ENCODE measurements around the gene SPOCK1.

Gene SPOCK1

DNA sequence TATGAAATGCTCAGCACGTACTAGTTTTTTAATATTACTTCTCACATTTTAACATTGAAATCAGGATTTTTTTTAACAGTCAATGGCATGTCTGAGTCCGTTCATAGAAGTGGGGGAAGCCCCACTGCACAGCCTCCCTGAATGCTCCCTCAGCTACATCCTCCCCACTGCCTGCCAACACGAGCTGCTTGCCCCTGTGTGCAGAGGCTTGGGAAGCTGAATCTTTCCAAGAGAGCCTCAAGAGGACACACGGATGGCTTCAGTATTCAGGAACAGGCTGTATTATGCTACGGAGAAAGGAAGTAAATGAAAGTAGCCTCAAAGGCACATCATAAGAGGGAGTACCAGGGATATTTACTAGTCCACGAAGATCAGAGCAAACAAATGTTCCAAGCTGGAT is 248.7 kb downstream of the SPOCK1 start:
- H3K4me3 ChIP-seq (ENCODE audit: control insufficient read depth, low read depth, low read length) = no peak overlapping the region
- DNase-seq (ENCODE audit: low read depth) = no peak
- TF ChIP-seq, protein P1, sequence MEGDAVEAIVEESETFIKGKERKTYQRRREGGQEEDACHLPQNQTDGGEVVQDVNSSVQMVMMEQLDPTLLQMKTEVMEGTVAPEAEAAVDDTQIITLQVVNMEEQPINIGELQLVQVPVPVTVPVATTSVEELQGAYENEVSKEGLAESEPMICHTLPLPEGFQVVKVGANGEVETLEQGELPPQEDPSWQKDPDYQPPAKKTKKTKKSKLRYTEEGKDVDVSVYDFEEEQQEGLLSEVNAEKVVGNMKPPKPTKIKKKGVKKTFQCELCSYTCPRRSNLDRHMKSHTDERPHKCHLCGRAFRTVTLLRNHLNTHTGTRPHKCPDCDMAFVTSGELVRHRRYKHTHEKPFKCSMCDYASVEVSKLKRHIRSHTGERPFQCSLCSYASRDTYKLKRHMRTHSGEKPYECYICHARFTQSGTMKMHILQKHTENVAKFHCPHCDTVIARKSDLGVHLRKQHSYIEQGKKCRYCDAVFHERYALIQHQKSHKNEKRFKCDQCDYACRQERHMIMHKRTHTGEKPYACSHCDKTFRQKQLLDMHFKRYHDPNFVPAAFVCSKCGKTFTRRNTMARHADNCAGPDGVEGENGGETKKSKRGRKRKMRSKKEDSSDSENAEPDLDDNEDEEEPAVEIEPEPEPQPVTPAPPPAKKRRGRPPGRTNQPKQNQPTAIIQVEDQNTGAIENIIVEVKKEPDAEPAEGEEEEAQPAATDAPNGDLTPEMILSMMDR (IDR thresholded peaks at IDR 0.05; ENCODE audit: control insufficient read depth, insufficient read depth, low read depth, low read length, missing control alignments) = no peak

DNA sequence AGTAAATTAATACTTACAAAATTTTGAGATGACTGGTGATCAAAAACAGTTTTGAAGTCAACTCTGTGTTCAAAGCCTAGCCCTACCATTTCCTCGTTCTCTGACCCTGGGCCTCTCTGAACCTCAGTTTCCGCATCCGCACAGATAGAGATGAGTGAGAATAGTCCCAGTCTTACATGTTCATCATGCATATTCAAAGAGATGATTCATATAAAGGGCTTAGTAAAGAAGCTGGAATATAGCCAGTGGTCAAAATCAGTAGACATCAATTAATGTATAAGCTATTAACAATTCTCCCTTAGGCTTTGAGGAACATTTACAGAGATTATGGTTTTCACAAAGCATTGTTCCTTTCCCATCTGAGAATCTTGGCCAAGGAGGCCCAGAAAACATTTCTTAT is 250.6 kb downstream of the SPOCK1 start:
- TF ChIP-seq, protein P1 (IDR thresholded peaks at IDR 0.05; ENCODE audit: control insufficient read depth, insufficient read depth, low read depth, low read length, missing control alignments) = no peak
- DNase-seq (ENCODE audit: low read depth) = no peak

DNA sequence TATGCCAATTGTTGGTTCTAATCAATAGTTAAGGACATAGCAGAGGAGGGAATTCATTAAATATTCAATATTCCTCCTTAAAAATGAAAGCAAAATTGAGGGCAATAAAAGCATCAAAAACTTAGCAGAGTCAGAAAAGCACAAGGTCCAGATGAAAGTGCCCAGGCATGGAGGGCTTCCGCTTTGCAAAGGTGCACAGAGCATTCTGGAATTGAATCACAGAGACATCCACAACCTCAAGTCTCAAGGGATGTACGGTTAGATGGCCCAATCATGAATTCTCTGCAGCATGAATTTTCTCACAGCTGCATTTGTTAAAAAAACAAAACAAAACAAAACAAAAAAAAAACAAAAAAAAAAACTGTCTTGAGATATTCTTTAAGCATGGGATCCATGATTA is 253.7 kb downstream of the SPOCK1 start:
- TF ChIP-seq, protein P1 (IDR thresholded peaks at IDR 0.05; ENCODE audit: control insufficient read depth, insufficient read depth, low read depth, low read length, missing control alignments) = no peak
- no peak for DNase-seq (ENCODE audit: low read depth)
- no peak overlapping the region for H3K4me3 ChIP-seq (ENCODE audit: control insufficient read depth, low read depth, low read length)

More for the DNA sequence above, 250.6 kb downstream of the SPOCK1 start:
- H3K4me3 ChIP-seq (ENCODE audit: control insufficient read depth, low read depth, low read length) = no peak overlapping the region

DNA sequence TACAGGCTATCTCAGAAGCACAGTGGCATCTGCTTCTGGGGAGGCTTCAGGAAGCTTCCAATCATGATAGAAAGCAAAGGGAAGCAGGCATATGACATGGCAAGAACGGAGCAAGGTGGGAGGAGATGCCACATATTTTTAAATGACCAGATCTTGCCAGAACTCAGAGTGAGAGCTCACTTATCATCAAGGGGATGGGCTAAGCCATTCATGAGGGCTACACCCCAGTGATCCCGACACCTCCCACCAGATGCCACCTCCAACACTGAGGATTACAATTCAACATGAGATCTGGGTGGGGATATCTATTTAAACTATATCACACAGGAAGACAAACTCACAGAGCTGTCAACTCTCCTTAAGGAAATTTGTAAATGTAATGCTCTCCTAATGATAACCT is 258.8 kb downstream of the SPOCK1 start:
- H3K4me3 ChIP-seq (ENCODE audit: control insufficient read depth, low read depth, low read length) = no peak overlapping the region
- TF ChIP-seq, protein P1 (IDR thresholded peaks at IDR 0.05; ENCODE audit: control insufficient read depth, insufficient read depth, low read depth, low read length, missing control alignments) = no peak
- no peak for DNase-seq (ENCODE audit: low read depth)

DNA sequence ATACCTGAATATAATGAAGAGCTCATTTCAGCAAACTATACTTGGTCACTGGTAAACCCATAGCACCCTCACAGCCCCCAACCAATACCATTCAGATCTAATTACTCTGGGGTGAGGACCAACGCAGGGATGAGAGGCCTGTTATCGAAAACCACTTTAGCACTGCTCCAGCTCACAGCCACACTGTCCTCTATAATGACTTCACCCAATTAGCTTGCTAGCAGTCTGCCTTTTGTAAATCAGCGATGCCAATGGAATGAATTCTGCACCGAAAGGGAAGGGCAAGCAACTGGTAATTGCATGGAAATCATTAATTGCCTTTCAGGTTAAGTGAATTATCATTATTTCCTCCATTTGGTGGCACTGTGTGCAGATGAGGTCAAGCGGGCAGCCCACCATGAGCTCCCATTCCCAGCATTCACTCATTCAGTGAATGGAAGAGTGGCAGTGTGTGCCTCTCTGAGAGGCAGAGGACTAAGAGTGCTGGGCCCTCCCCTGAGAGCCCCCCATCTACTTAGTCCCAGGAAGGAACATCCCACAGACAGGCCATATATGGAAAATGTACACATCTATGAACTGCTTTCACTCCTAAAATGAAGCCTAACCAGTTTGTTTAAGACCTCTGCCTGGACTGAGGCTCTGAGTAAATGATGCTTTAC is 262.1 kb downstream of the SPOCK1 start:
- no peak overlapping the region for H3K4me3 ChIP-seq (ENCODE audit: control insufficient read depth, low read depth, low read length)
- no peak for DNase-seq (ENCODE audit: low read depth)
- TF ChIP-seq, protein P1 (IDR thresholded peaks at IDR 0.05; ENCODE audit: control insufficient read depth, insufficient read depth, low read depth, low read length, missing control alignments) = no peak

DNA sequence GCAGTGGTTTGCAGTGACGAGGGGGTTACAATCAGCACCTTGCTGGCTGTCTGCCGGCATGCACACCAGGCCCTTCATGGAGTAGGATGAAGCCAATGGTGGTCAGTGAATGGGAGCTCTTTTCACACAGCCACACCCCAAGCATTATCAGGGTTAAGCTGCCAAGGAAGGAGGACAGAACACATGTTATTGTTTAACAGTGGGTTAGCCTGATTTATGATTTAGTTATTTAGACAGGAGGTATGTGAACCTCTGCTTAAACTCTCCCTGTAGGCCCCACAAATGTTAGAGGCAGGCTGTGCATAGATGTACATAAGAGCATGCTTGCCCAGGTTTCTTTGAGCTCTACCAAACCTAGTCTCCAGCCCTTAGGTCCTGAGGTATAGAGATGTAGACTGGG is 262.9 kb downstream of the SPOCK1 start:
- TF ChIP-seq, protein P1 (IDR thresholded peaks at IDR 0.05; ENCODE audit: control insufficient read depth, insufficient read depth, low read depth, low read length, missing control alignments) = no peak
- H3K4me3 ChIP-seq (ENCODE audit: control insufficient read depth, low read depth, low read length) = no peak overlapping the region
- DNase-seq (ENCODE audit: low read depth) = no peak
